HL-60 (cell line): ENCODE data around the gene FHAD1.

Experiments used
- DNase-seq, 2 experiments: peaks; one replicate each; pipeline ENCODE4 v3.0.0-alpha.2; 2010 to 2020; ENCODE audit warnings: low read depth in 1 of 2, low spot score in 1 of 2
- H3K27ac ChIP-seq: fragments of 250-450 bp; sonication (Bioruptor Pico); replicated peaks from 2 replicates; pipeline ENCODE4 v1.5.1; 2020; ENCODE audit warnings: mild to moderate bottlenecking, moderate library complexity
- H3K27me3 ChIP-seq: fragments of 250-450 bp; sonication (Bioruptor Pico); 2 replicates; pipeline ENCODE4 v1.5.1; 2021; ENCODE audit warnings: mild to moderate bottlenecking, moderate library complexity; ENCODE audit not compliant: insufficient read depth, poor library complexity, severe bottlenecking
- H3K4me3 ChIP-seq: replicated peaks from 2 replicates; pipeline ENCODE4 v1.5.1; 2011; ENCODE audit warnings: mild to moderate bottlenecking, control low read depth, low read length; ENCODE audit not compliant: insufficient read depth
- GABPA ChIP-seq: IDR thresholded peaks from 2 replicates; pipeline ENCODE4 v1.6.1; 2012; ENCODE audit warnings: low read depth
- POLR2AphosphoS5 ChIP-seq: IDR thresholded peaks from 2 replicates; pipeline ENCODE4 v1.6.1; 2012; ENCODE audit warnings: low read depth
- REST ChIP-seq: IDR thresholded peaks from 2 replicates; pipeline ENCODE4 v1.6.1; 2012; ENCODE audit warnings: low read depth; ENCODE audit not compliant: insufficient replicate concordance
- SPI1 ChIP-seq: IDR thresholded peaks from 2 replicates; pipeline ENCODE4 v1.6.1; 2012; ENCODE audit warnings: low read depth, mild to moderate bottlenecking, borderline replicate concordance
- TF ChIP-seq, protein P1 (sequence below): IDR thresholded peaks from one replicate; pipeline ENCODE4 v1.5.1; 2011; ENCODE audit warnings: low read length, control low read depth, inconsistent platforms; ENCODE audit not compliant: insufficient read depth

FHAD1 gene

GRCh38 chr1:15391366-15391765 lies 144.3 kb downstream of the FHAD1 start:
- no peak overlapping the region for H3K27ac ChIP-seq
- H3K4me3 ChIP-seq: no peak overlapping the region
- TF ChIP-seq, protein P1, sequence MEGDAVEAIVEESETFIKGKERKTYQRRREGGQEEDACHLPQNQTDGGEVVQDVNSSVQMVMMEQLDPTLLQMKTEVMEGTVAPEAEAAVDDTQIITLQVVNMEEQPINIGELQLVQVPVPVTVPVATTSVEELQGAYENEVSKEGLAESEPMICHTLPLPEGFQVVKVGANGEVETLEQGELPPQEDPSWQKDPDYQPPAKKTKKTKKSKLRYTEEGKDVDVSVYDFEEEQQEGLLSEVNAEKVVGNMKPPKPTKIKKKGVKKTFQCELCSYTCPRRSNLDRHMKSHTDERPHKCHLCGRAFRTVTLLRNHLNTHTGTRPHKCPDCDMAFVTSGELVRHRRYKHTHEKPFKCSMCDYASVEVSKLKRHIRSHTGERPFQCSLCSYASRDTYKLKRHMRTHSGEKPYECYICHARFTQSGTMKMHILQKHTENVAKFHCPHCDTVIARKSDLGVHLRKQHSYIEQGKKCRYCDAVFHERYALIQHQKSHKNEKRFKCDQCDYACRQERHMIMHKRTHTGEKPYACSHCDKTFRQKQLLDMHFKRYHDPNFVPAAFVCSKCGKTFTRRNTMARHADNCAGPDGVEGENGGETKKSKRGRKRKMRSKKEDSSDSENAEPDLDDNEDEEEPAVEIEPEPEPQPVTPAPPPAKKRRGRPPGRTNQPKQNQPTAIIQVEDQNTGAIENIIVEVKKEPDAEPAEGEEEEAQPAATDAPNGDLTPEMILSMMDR: no peak
- TF ChIP-seq REST (no peak), SPI1 (no peak), POLR2AphosphoS5 (no peak), GABPA (no peak)
- DNase-seq: no peak
- peaks cover 10% of the 10 kb centered on the region for H3K27me3 ChIP-seq

GRCh38 chr1:15393475-15394257 lies 146.6 kb downstream of the FHAD1 start:
- no peak for DNase-seq
- Histone ChIP-seq H3K4me3 (no peak overlapping the region), H3K27ac (no peak overlapping the region), H3K27me3 (no peaks in the 10 kb centered on the region)
- TF ChIP-seq POLR2AphosphoS5 (no peak), GABPA (no peak), REST (no peak), SPI1 (no peak)
- TF ChIP-seq, protein P1: no peak

DNA sequence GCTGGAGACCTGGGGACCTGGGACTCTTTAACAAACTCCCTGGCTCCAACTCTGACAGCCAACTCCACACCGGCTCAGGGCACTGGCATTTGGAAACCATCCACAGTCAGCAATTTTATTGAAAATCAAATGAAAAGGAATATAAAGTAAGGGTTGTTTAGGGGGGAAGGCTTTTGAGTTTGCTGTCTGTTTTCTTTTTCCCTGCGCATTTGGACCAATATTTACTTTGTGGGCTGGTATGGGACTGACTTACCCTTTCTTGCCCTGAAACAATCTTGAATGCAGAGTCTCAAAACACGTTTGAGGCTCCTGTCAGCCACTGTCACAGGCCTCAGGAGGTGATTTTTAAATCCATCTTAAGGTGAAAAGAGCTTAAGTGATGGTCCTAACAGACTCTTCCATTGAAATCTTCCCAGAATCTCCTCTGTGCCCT lies 147.3 kb downstream of the FHAD1 start:
- no peak for DNase-seq
- Histone ChIP-seq H3K27me3 (no peaks in the 10 kb centered on the region), H3K27ac (no peak overlapping the region), H3K4me3 (no peak overlapping the region)
- TF ChIP-seq, protein P1: no peak
- TF ChIP-seq GABPA: no peak
- no peak for TF ChIP-seq REST
- TF ChIP-seq POLR2AphosphoS5: no peak
